Fibroblast of skin of back (primary cell): ENCODE data around the gene TBC1D22A.
A peak's percentile ranks its signal among the peaks of the same experiment; 100 is the strongest.
"Not testable (repeated sequence)": the region's sequence is repeated elsewhere in the genome, so short reads cannot be mapped to it uniquely, and the experiment has no call there.

Experiments used
- DNase-seq: peaks from one replicate; pipeline ENCODE4 v3.0.0-alpha.2; 2013

The TBC1D22A gene

GRCh38 chr22:46813816-46814597 is 51.6 kb downstream of the TBC1D22A start:
- peak; percentile 68 for DNase-seq

DNA sequence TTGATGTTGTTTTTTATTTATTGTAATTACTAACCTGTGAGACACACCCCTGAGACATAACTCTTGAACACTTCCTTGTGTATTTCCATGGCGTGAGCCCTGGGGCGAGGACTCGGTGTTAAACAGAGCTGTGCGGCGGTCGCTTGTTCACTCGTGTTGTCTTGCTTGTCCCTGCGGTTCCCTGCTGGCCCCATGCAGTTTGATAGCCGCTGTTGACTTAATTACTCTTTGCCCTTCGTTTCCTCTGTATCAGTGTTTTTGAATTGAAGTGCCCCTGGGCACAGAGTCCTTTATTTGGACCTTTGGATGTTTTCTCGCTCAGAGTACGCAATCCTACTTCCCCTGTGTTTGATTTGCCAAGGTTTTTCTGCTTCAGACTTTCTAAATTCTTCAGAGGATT is 52.7 kb downstream of the TBC1D22A start:
- no peak for DNase-seq

DNA sequence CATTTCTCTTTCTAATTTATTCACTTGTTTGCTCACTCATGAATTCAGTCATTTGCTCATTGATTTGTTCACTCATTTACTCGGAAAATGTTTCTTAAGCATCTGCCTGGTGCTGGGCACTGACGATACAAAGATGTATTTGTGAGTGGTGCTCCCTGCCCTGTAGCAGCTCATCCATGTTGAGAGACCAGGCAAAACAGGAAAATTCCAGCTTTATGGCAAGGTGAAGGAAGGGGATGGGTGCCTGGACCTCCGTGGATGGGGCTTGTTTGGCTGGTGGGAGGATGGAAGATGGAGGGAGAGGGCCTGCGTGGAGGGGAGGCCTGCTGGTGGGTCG is 53.1 kb downstream of the TBC1D22A start:
- no peak for DNase-seq

- DNase-seq, result peak; percentile 15
Measured at GRCh38 chr22:46815896-46816731, 53.7 kb downstream of the TBC1D22A start.

- DNase-seq, result not testable (repeated sequence)
Measured at GRCh38 chr22:46817390-46817789, 54.9 kb downstream of the TBC1D22A start.

DNA sequence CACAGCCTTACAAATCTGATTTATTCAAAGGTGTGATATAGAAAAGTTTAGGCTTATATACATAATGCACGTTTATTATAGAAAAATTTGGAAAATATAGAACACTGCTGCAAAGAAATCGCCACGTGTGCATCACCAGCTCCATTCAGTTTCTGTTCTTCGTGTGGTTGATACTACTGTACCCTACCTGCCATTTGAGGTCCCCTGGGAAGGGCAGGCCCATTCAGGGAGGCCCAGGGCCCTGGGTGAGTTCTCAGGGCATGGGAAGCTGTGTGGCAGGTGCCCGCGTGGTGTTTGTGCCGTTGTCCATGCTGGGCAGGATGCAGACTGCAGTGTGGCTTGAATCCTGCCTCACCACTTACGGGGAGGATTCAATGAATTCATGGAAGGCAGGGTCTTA is 60.8 kb downstream of the TBC1D22A start:
- no peak for DNase-seq

DNA sequence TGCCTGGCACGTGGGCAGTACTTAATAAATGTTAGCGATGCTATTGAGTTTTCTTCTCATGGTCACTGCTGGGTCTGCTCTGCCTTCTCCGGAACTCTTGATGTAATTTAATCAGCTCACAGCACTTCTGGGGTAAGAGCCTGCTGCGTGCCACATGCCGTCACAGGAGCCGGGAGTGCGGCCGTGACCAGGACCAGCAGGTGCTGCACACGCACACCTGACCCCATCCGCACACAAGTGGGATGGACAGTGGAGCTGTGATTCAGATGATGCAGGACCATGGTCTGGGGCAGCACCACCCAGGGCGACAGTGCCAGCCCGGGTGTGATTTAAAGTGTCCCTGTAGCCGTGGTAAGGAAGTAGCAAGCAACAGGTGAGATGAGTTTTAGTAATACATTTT is 61.2 kb downstream of the TBC1D22A start:
- no peak for DNase-seq

DNA sequence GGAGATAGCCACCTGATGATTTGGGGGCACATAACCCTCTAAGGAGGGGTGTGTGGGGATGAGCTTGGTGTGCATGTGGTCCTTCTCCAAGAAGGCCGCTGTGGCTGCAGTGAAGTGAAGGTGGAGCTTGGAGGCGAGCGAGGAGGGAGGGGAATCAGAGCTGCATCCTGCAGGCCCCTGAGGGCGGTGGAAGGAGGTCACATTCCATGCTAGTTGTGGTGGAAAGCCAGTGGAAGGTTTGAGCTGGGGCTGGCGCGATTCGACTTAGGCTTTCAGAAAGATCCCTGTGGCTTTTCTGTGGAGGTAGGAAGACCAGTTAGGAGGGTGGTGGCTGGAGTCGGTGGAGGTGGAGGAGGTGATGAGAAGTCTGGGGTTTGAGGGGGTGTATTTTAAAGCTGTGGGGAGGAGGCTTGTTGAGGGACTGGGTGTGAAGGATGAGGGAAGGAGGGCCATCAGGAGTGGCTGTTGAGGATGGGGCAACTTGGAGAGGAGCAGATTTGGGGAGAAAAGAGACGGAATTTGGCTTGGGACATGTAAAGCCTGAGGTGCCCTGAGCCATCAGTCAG is 62.0 kb downstream of the TBC1D22A start:
- DNase-seq, result no peak

DNA sequence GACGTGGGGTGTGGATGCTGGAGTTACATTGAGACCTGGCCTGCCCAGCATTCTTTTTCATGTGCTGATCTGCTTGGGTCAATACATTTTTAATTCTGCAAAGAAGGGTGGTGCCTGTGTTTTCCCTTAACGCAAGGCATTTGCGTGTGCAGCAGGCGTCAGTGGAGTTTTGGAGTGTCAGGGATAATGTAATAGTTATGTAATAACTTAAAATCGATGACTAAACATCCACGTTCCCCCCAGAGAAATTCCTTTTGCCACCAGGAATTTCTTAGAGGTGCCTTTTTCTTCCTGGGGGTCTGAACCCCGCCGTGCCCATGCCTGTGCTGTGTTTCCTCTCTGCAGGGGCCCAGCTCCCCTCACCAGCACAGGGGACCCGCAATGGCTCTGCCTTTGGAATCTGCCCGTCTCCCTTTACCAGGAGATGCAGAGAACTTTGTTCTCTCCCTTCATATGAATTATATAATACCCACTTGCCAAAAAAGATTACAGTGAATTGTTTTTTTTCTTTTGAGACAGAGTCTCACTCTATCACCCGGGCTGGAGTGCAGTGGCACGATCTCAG is 62.6 kb downstream of the TBC1D22A start:
- no peak for DNase-seq

DNA sequence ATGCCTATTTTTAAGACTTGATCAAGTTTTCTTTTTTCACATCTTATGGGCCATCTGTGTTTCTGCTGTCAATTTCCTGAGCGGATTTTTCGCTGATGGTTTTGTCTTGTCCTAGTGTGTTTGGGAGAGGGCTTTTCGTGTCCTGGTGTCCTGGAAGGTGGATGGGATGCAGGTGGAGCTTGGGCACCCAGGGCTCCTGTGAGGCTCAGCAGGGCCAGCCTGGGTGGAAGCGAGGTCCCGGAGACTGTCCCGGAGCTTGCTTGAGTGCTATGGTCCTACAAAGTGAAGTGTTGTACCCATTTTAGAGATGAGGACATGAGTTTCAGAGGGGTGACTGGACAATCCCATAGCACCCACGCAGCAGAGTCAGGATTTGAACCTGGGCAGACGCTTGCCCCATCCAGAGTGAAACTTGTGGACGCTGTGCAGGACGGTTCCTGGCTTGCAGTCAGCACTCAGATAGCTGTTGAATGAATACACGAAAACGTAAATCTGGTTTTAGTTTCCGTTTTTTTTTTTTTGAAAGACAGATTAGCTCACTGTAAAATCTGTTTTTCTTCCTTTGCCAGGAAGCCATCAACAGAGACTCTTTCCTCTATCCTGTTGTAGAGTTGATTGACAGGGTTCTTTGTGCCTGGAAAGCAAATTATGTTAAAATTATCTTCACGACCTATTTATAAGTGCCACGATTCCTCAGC is 64.1 kb downstream of the TBC1D22A start:
- DNase-seq, result no peak

GRCh38 chr22:46827136-46827780 is 64.8 kb downstream of the TBC1D22A start:
- no peak for DNase-seq

- DNase-seq, result no peak
Measured at GRCh38 chr22:46827781-46828180, 65.3 kb downstream of the TBC1D22A start.

DNA sequence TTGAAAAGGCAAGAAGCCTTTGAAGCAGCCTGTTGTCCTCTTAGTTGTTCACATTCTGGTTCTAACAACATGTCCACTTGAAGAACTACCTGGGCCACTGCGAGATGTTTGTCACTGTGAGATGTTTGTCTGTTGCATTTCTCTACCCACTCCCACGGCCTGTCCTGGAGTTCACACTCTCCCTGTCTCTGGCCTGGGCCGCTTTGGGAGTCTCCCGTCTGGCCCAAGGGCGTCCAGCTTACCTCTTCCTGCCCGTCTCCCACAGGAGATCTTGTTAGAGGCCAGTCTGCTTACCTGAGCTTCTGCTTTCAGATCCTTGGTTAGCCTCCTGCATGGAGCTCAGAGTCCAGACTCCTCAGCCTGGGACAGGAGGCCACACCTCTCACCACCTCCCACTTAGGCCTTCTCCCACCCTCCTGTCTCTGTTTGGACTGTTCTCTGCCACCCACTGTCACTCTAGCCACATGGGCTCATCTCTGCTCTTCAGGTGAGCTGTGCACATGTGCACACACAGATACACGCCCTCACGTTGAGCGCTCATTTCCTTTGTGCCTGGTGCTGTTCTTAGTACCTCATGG is 66.0 kb downstream of the TBC1D22A start:
- DNase-seq, result no peak

DNA sequence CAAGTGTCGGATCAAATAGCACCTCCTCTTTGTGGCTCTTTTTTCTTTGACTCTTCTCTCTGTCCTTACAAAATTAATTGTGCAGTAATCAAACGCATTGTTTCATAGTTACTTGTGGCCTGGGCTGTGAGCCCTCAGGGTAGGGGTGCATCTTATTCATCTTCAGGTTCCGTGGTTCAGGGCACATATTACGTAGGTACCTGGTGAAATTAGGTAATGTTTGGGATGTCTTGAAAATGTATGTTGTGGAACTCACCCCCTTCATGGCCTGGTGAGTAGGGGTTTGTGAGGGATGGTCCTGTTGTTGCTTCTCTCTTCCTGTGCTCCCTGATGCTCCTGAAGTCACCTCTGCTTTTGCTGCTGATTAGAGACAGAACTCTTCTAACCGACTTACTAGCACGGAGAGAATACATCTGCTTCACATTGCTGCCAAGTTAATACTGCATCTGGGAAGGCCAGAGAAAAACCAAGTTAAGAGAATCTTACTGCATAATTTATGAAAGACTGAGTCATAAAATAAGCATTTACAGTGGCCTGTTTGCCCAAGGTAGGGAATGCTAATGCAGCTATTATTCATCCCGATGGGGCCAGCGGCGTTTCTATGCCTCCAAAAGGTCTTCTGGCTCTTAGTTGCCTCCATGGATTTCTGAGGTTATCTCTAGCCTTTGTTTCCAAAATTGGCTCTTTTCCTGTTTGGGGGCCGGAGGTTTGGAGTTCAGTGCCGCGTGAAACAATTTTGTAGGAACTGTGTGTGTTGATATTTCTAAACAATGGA is 66.9 kb downstream of the TBC1D22A start:
- DNase-seq, result peak; percentile 93

DNA sequence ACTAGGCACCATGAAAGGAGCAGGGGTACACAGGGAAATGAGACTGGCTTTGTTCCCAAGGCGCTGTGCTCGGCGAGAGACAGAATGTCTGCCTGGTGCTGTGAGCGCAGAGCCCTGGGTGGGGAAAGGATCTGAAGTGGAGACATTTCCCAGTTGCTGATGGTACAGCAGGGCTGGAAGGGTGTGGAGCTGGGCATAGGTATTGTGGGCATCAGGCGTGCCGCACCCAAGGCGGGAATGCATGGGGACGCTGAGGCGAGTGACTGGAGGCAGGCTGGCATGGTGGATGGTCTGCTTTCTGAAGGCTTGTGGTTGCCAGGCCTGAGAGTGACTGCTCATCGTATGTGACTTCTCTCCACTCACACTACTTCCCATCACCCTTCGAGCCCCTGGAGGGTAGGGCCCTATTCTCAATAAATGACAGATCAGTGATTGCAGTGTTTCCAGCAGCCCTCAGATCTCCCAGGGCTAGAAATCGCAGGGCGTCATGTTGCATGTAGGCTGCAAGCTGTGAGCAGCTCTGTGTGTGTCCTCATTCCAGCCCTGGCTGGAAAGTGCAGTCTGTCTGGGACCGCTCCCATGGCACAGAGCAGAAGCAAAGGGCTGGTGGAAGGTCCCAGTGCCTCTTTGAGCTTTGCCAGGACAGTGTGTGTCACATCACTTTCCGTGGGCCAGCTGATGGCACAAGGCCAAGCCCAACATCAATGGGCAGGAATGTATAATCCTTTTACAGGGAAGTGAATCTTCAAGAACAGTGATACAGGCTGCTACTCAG is 67.7 kb downstream of the TBC1D22A start:
- peak; percentile 88 for DNase-seq

- DNase-seq, result peak; percentile 66
Measured at GRCh38 chr22:46830841-46831240, 68.4 kb downstream of the TBC1D22A start.

GRCh38 chr22:46833228-46833627 is 70.8 kb downstream of the TBC1D22A start:
- DNase-seq, result no peak

DNA sequence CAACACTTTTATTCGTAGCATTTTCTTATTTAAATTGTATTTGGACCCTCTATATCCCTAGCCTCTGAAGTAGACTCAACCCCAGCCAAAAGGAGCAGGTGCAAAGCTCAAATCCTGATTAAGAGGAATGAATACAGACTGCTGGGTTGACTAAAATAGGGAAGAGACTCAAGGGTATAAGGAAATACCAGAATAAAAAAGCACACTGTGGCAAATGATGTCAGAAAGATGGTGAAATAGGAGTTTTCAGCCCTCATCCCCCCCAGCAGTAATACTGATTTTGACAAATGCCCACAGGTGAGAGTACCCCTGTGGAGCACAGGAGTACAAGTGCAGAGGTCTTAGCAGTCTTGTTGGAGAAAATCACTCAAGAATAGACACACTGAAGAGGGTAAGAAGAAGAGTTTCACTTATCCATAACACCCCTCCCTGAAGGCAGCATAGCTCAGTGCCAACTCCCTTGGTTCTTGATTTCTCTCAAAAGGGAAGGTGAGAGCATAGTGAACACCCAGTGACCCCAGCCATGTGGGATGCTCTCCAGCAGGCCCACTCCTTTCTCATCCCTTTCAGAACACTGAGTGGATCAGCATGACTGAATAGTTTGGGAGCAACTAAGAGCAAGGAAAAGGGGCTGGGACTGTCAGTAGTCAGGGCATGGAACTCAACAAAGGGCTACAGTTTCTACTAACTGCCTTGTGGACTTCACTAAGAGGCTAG is 71.7 kb downstream of the TBC1D22A start:
- DNase-seq, result no peak

- DNase-seq, result no peak
Measured at GRCh38 chr22:46835288-46835687, 72.8 kb downstream of the TBC1D22A start.
